ENCODE data around the gene P2RY10. TPM values are rescaled to one million over a fixed set of nuclear protein-coding genes. Genes with fewer than 3 reads are reported as not detected.
"Not testable (repeated sequence)": the region's sequence is repeated elsewhere in the genome, so short reads cannot be mapped to it uniquely, and the experiment has no call there.

Gene P2RY10
- total RNA-seq = 1.5 TPM

- no peak for DNase-seq (ENCODE audit: low spot score)
Observed at GRCh38 chrX:78945186-78945912, at the start of gene P2RY10. TSS of gene P2RY10 (plus strand) at chrX:78945391. CDS start at chrX:78960521, 15,130 bp downstream.

- DNase-seq (ENCODE audit: low spot score) = no peak
Observed at GRCh38 chrX:78922754-78923153, 22.4 kb upstream of the P2RY10 start.

GRCh38 chrX:78923198-78924015, 21.8 kb upstream of the P2RY10 start:
- no peak for DNase-seq (ENCODE audit: low spot score)

- no peak for DNase-seq (ENCODE audit: low spot score)
Observed at GRCh38 chrX:78931814-78932213, 13.4 kb upstream of the P2RY10 start.

- DNase-seq (ENCODE audit: low spot score) = no peak
Observed at GRCh38 chrX:78934866-78935265, 10.3 kb upstream of the P2RY10 start.

- no peak for DNase-seq (ENCODE audit: low spot score)
Observed at GRCh38 chrX:78944351-78944750, 840 bp upstream of the P2RY10 start.

GRCh38 chrX:78946178-78946931, 1.2 kb downstream of the P2RY10 start:
- DNase-seq (ENCODE audit: low spot score) = no peak

- DNase-seq (ENCODE audit: low spot score) = no peak
Observed at GRCh38 chrX:78950009-78950835, 5.0 kb downstream of the P2RY10 start.

- no peak for DNase-seq (ENCODE audit: low spot score)
Observed at GRCh38 chrX:78957049-78957767, 12.0 kb downstream of the P2RY10 start.

GRCh38 chrX:78957768-78958130, 12.6 kb downstream of the P2RY10 start:
- no peak for DNase-seq (ENCODE audit: low spot score)

GRCh38 chrX:78958419-78959116, 13.4 kb downstream of the P2RY10 start:
- DNase-seq (ENCODE audit: low spot score) = no peak

- DNase-seq (ENCODE audit: low spot score) = no peak
Observed at GRCh38 chrX:78960888-78961287, 15.7 kb downstream of the P2RY10 start.

- DNase-seq (ENCODE audit: low spot score) = no peak
Observed at GRCh38 chrX:78964598-78964997, 19.4 kb downstream of the P2RY10 start.

GRCh38 chrX:78979789-78980464, 34.7 kb downstream of the P2RY10 start:
- DNase-seq (ENCODE audit: low spot score) = no peak

GRCh38 chrX:78989349-78989748, 44.2 kb downstream of the P2RY10 start:
- no peak for DNase-seq (ENCODE audit: low spot score)

- DNase-seq (ENCODE audit: low spot score) = no peak
Observed at GRCh38 chrX:78997870-78998558, 52.8 kb downstream of the P2RY10 start.

GRCh38 chrX:79007540-79007939, 62.3 kb downstream of the P2RY10 start:
- not testable (repeated sequence) for DNase-seq (ENCODE audit: low spot score)

Measured in mucosa of gallbladder (tissue), 1 donor.